Measurements from ENCODE around the gene GFOD1. TPM values are rescaled to one million over a fixed set of nuclear protein-coding genes. Genes with fewer than 3 reads are reported as not detected.

Gene GFOD1
- total RNA-seq, 1 experiment from 2014 or later, result 6.1 TPM

DNA sequence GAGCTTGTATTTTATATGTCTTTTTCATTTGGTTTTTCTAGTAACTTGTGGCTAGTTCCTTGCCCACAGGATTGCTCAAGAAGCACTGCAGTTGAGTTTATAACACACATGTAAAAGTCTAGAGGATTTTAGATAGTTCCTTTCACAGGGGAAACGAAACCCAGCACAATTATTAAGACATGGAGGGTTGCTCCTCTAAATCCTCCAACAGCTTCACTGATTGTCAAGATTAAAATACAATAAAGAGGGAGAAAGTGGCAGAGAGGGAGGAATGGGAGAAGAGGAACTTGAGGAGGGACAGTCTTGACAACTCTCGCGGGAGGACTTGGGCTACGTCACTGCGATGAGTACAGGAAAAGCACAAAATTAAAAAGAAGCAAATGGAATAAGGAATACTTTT, 149.4 kb downstream of the GFOD1 start:
- H3K4me3 Mint-ChIP-seq, result no peak overlapping the region
- peaks cover 11 to 13% of the 10 kb centered on the region in 2 experiments for H3K9me3 Mint-ChIP-seq
- Histone ChIP-seq H3K23ac (ENCODE audit: insufficient read length, low read depth, low read length) (no peak overlapping the region), H2BK120ac (ENCODE audit: low read depth, low read length, poor library complexity, severe bottlenecking) (no peak overlapping the region), H3K79me1 (ENCODE audit: insufficient read depth, low read depth, low read length, poor library complexity, severe bottlenecking) (no peaks in the 10 kb centered on the region), H2BK20ac (ENCODE audit: low read depth, low read length, poor library complexity, severe bottlenecking) (no peak overlapping the region), H3K23me2 (ENCODE audit: insufficient read length, low read depth, low read length, poor library complexity, severe bottlenecking) (no peaks in the 10 kb centered on the region), H2BK5ac (ENCODE audit: insufficient read length, low read length) (no peak overlapping the region), H2BK12ac (ENCODE audit: insufficient read length, low read depth, low read length) (no peak overlapping the region), H3T11ph (ENCODE audit: low read length) (no peak overlapping the region), H4K20me1 (ENCODE audit: control insufficient read depth, insufficient read depth, insufficient read length) (no peaks in the 10 kb centered on the region), H3K4me2 (ENCODE audit: insufficient read depth, insufficient read length, low read length) (no peak overlapping the region), H3K79me2 (ENCODE audit: insufficient read depth, low read length) (no peaks in the 10 kb centered on the region), H2AFZ (ENCODE audit: low read length) (no peak overlapping the region), H3K4ac (ENCODE audit: low read depth, low read length) (no peak overlapping the region), H3K27me3 (ENCODE audit: insufficient read depth, low read length) (no peaks in the 10 kb centered on the region), H3K9me3 (ENCODE audit: control insufficient read depth, low read depth, low read length) (no peaks in the 10 kb centered on the region), H3K4me1 (ENCODE audit: insufficient read depth, low read length) (peaks cover 2% of the 10 kb centered on the region; the same call in 1 of the 2 replicates), H2BK15ac (ENCODE audit: low read depth, low read length) (no peak overlapping the region), H2AK5ac (ENCODE audit: insufficient read length, low read length) (no peak overlapping the region), H3K14ac (ENCODE audit: insufficient read depth, low read length) (no peak overlapping the region), H3K56ac (ENCODE audit: insufficient read length, low read depth, low read length) (no peak overlapping the region), H3K9ac (ENCODE audit: extremely low read depth, insufficient read length, low read length) (no peak overlapping the region), H3K27ac (ENCODE audit: insufficient read length, low read depth, low read length) (no peak overlapping the region), H4K91ac (ENCODE audit: insufficient read length, low read depth, low read length) (no peak overlapping the region), H4K5ac (ENCODE audit: insufficient read length, low read depth, low read length) (no peak overlapping the region), H4K8ac (replicated peaks; ENCODE audit: insufficient read length, low read depth, low read length) (no peak overlapping the region), H3K18ac (ENCODE audit: insufficient read length, low read depth, low read length) (no peak overlapping the region)
- H3K27me3 Mint-ChIP-seq (ENCODE audit: low read depth), result peaks cover 4% of the 10 kb centered on the region; the same call in 1 of the 2 replicates
- peaks cover 0 to 7% (median 0%) of the 10 kb centered on the region in 3 experiments; a peak in 3 of 7 replicates for H3K36me3 Mint-ChIP-seq (ENCODE audit: insufficient read depth in 1 of 3, low read depth in 3 of 3)
- H3K27ac Mint-ChIP-seq, result no peak overlapping the region
- TF ChIP-seq, protein P1, sequence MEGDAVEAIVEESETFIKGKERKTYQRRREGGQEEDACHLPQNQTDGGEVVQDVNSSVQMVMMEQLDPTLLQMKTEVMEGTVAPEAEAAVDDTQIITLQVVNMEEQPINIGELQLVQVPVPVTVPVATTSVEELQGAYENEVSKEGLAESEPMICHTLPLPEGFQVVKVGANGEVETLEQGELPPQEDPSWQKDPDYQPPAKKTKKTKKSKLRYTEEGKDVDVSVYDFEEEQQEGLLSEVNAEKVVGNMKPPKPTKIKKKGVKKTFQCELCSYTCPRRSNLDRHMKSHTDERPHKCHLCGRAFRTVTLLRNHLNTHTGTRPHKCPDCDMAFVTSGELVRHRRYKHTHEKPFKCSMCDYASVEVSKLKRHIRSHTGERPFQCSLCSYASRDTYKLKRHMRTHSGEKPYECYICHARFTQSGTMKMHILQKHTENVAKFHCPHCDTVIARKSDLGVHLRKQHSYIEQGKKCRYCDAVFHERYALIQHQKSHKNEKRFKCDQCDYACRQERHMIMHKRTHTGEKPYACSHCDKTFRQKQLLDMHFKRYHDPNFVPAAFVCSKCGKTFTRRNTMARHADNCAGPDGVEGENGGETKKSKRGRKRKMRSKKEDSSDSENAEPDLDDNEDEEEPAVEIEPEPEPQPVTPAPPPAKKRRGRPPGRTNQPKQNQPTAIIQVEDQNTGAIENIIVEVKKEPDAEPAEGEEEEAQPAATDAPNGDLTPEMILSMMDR (conservative IDR thresholded peaks at IDR 0.05), result no peak
- DNase-seq, result no peak
- H3K4me1 Mint-ChIP-seq, result peaks cover 12 to 14% of the 10 kb centered on the region in 2 experiments
- no CpG with 5 or more reads among the region's 5 CpGs for WGBS (ENCODE audit: extremely low coverage, insufficient read length, low lambda C conversion rate)
